Psoas muscle (tissue), 8 donors: ENCODE results near the gene RING1. TPM values are rescaled to one million over a fixed set of nuclear protein-coding genes. Genes with fewer than 3 reads are reported as not detected.

ENCODE experiments used
- ATAC-seq, 4 donors: fragments of 200-7000 bp; cut with Tn5 transposase; one replicate each; pipeline ENCODE4 v1.9.1; 2020; ENCODE audit warnings: moderate library complexity in 3 of 4, mild to moderate bottlenecking in 2 of 4
- DNase-seq, 2 donors: peaks; one replicate each; pipeline ENCODE4 v3.0.0-alpha.2; 2020
- H3K27ac ChIP-seq: fragments of 200-600 bp; one replicate; pipeline ENCODE4 v1.8.0; 2022
- H3K27me3 ChIP-seq, 3 donors: fragments of 200-600 bp in 1 of 3; one replicate each; pipeline versions ENCODE4 v1.6.1 to v1.8.0; 2013 to 2022; ENCODE audit warnings: low read length in 2 of 3, mild to moderate bottlenecking in 2 of 3, moderate library complexity in 1 of 3; ENCODE audit not compliant: insufficient read depth in 3 of 3
- H3K36me3 ChIP-seq, 2 donors: fragments of 200-600 bp in 1 of 2; one replicate each; pipeline versions ENCODE4 v1.6.1 to v1.8.0; 2013 to 2022; ENCODE audit warnings: low read depth in 1 of 2, mild to moderate bottlenecking in 1 of 2, moderate library complexity in 1 of 2; ENCODE audit not compliant: insufficient read depth in 1 of 2
- H3K4me1 ChIP-seq: fragments of 200-600 bp; one replicate; pipeline ENCODE4 v1.8.0; 2022
- H3K4me3 ChIP-seq: fragments of 200-600 bp; one replicate; pipeline ENCODE4 v1.8.0; 2022; ENCODE audit warnings: mild to moderate bottlenecking
- H3K9me3 ChIP-seq: fragments of 200-600 bp; one replicate; pipeline ENCODE4 v1.8.0; 2022
- WGBS, 3 donors: extraction: QIAGEN DNeasy Blood & Tissue Kit; methylation state at CpG; one replicate each; pipeline versions ENCODE4 v1.1.6 to v1.1.7; 2013; 5-methylcytosine and 5-hydroxymethylcytosine counted together
- intact Hi-C, 2 donors: fragments of 100-400 bp; cut with DNase I; formaldehyde crosslinking; loops; one replicate each; pipeline versions ENCODE4 v1.11.0 to v1.14.2; 2022
- polyA plus RNA-seq, 3 donors: library from polyadenylated mRNA; stranded (reverse); fragments of 200-250 nt; gene quantifications; one replicate each; pipeline ENCODE4 v1.2.3, GENCODE V29; 2013
- total RNA-seq, 4 donors: library from RNA; stranded (reverse); fragmentation: NEBNext Ultra II Directional in 2 of 4; extraction: Animal tissue kit (Norgen Biotek cat#: 25700) in 2 of 4; gene quantifications; one replicate each; pipeline versions ENCODE4 v1.2.1 to v1.2.4, GENCODE V29; 2021 to 2023
- TF ChIP-seq, protein P1 (sequence below): fragments of 200-600 bp; IDR thresholded peaks from one replicate; pipeline ENCODE4 v1.8.0; 2022; ENCODE audit warnings: antibody characterized with exemption
- donor health status: healthy with polysubstance abuse.
- donor health status: DM: no; HTN: no; CAD: no; lungs with moderate emphysema.
- donor health status: Bipolar disorder and iron deficiency.
- donor health status: healthy.
- donor health status: DM: yes; HTN: yes; CAD: no.
- donor health status: DM: no; HTN: no; CAD: no.
- donor health status: DM: no; HTN: no; CAD: no.
- donor health status: DM: yes; HTN: yes; CAD: no.

RING1 gene
- total and polyA plus RNA-seq, 7 donors: 27.9 to 39.4 (median 30.2) TPM

DNA sequence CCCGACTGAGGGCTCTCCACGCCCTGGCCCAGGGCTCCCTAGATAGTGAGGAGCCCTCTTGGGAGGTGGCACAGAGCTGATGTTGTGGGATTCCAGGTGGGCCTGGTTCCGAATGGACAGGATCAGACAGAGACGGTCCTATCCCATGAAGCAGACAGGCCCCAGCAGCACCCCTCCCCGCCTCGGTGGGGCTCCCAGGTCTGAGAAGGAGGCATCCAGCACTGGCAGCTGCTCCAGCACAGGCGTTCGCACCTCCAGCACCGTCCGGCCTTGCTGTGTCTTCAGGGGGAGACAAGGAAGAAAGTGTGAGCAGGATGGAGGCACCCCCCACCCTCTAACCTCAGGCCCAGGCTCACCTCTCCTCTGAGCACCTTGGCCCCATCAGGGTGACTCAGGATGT is 44.8 kb upstream of the RING1 start:
- no peaks in the 10 kb centered on the region for H3K27me3 ChIP-seq
- intact Hi-C loops: no loop called here
- H3K4me3 ChIP-seq: no peak overlapping the region
- H3K27ac ChIP-seq: no peak overlapping the region
- no peaks in the 10 kb centered on the region for H3K36me3 ChIP-seq
- peaks cover 5% of the 10 kb centered on the region for H3K4me1 ChIP-seq
- ATAC-seq (no peak), DNase-seq (no peak)
- TF ChIP-seq, protein P1, sequence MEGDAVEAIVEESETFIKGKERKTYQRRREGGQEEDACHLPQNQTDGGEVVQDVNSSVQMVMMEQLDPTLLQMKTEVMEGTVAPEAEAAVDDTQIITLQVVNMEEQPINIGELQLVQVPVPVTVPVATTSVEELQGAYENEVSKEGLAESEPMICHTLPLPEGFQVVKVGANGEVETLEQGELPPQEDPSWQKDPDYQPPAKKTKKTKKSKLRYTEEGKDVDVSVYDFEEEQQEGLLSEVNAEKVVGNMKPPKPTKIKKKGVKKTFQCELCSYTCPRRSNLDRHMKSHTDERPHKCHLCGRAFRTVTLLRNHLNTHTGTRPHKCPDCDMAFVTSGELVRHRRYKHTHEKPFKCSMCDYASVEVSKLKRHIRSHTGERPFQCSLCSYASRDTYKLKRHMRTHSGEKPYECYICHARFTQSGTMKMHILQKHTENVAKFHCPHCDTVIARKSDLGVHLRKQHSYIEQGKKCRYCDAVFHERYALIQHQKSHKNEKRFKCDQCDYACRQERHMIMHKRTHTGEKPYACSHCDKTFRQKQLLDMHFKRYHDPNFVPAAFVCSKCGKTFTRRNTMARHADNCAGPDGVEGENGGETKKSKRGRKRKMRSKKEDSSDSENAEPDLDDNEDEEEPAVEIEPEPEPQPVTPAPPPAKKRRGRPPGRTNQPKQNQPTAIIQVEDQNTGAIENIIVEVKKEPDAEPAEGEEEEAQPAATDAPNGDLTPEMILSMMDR: no peak
- no peaks in the 10 kb centered on the region for H3K9me3 ChIP-seq
- 80 to 89% (median 86%) methylated on average over 10 of the region's 10 CpGs for WGBS, 3 donors

DNA sequence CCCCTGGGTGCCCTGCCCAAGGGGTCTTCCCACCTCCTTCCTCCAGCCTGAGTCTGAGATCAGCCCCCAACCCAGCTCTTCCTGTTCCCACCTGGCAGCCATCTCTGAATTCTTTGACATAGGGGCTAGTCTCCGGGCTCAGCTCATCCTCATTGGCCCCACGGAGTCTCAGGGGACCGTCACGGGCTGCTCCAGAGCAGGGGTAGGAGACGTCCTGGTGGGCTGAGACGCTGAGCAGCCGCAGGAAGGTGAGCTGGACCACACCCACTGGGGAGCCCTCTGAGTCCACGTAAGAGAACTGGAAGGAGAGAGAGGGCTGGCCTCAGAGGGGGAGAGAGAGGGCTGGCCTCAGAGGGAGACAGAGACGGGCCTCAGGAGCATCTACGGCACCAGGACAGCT is 44.1 kb upstream of the RING1 start:
- ATAC-seq: no peak
- intact Hi-C loops: no loop called here
- no peaks in the 10 kb centered on the region for H3K36me3 ChIP-seq
- no peak overlapping the region for H3K27ac ChIP-seq
- no peaks in the 10 kb centered on the region for H3K9me3 ChIP-seq
- H3K4me3 ChIP-seq: no peak overlapping the region
- H3K4me1 ChIP-seq: peaks cover 5% of the 10 kb centered on the region
- DNase-seq: no peak
- WGBS, 3 donors: 44 to 52% (median 50%) methylated on average over 10 of the region's 10 CpGs
- no peaks in the 10 kb centered on the region for H3K27me3 ChIP-seq
- TF ChIP-seq, protein P1: no peak

DNA sequence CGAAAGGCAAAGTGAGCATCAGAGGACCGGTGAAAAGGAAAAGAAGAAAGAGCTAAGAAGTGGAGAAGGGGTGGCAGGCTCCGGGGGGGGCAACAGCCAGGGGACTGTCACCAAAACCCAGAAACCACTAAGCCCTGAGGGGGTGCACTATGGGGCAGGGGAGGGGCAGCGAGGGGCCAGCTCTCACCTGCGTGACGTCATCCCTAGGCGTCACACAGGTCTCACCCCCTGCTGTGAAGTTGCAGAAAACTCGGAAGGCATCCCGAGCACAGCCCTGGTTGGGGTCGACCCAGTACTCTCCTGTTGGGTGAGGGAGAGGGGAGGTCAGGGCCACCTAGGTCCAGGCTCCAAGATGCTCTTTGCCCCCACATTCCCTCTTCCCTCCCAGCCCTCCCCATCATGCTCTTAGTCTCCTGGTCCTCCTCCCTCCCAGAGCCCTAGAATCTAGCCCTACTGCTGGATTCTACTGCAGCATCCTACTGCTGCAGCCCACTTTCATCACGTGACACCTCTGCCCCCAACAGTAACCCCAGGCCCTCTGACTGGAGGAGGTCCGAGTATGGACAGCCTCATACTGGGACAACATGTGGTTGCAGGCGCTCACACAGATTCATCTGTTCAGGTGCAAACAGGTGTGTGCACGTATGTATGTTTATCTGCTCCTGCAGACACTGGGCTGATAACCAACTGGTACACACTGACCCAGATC is 43.5 kb upstream of the RING1 start:
- H3K36me3 ChIP-seq: no peaks in the 10 kb centered on the region
- TF ChIP-seq, protein P1: no peak
- peaks cover 5% of the 10 kb centered on the region for H3K4me1 ChIP-seq
- no peaks in the 10 kb centered on the region for H3K9me3 ChIP-seq
- H3K27ac ChIP-seq: no peak overlapping the region
- no peak overlapping the region for H3K4me3 ChIP-seq
- intact Hi-C loops: loop anchor here in 1 of 2 donors (5.0 kb wide), 1 partner anchor 72 kb away; no protein-coding TSS in a partner anchor
- H3K27me3 ChIP-seq: no peaks in the 10 kb centered on the region
- no peak for DNase-seq
- no peak for ATAC-seq
- WGBS, 3 donors: 56 to 68% (median 64%) methylated on average over 13 to 14 of the region's 14 CpGs

DNA sequence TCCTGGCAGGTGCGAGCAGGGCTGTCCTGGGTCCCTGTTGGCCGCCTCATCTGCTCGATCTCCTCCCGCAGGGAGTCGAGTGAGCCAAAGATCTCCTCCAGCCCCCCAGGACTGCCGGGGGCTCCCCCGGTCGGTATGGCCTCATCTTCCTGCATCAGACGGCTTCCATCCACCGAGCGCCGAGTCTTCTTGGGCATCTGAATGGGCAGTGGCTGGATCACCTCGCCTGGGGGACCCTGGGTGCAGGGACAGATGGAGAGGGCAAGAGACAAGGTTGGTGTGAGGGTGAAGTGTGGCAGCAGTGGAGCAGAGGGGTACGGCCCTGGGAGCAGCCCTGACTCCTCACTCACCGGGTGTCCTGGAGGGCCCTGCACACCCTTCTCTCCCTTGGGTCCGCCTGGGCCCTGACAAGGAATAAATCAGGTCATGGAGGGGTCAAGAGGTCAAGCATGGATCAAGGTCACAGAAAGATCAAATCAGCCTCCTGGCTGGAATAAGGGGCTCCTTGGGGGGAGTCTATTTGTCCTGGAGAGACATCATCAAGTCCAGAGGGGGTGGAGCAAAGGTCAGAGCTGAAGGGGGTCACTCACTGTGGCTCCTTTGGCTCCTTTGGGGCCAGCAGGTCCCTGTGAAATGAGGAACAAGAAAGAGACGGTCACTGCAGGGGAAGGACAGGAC is 42.6 kb upstream of the RING1 start:
- H3K36me3 ChIP-seq: no peaks in the 10 kb centered on the region
- TF ChIP-seq, protein P1: no peak
- intact Hi-C loops: loop anchor here (1.0 to 5.0 kb wide), 2 partner anchors 26 to 72 kb away; no protein-coding TSS in a partner anchor
- 79 to 87% (median 81%) methylated on average over 17 of the region's 17 CpGs for WGBS, 3 donors
- H3K27me3 ChIP-seq: no peaks in the 10 kb centered on the region
- H3K27ac ChIP-seq: no peak overlapping the region
- H3K4me3 ChIP-seq: no peak overlapping the region
- peaks cover 5% of the 10 kb centered on the region for H3K4me1 ChIP-seq
- ATAC-seq (no peak), DNase-seq (no peak)
- no peaks in the 10 kb centered on the region for H3K9me3 ChIP-seq
